NCI-H1092 treated with DMSO at 0.1 percent for 48 hours (cell line): ENCODE results near the gene PFAS.

ENCODE experiments used
- DNase-seq: peaks from one replicate; lab custom pipeline; 2025; lab: John Stamatoyannopoulos, UW

PFAS gene

DNA sequence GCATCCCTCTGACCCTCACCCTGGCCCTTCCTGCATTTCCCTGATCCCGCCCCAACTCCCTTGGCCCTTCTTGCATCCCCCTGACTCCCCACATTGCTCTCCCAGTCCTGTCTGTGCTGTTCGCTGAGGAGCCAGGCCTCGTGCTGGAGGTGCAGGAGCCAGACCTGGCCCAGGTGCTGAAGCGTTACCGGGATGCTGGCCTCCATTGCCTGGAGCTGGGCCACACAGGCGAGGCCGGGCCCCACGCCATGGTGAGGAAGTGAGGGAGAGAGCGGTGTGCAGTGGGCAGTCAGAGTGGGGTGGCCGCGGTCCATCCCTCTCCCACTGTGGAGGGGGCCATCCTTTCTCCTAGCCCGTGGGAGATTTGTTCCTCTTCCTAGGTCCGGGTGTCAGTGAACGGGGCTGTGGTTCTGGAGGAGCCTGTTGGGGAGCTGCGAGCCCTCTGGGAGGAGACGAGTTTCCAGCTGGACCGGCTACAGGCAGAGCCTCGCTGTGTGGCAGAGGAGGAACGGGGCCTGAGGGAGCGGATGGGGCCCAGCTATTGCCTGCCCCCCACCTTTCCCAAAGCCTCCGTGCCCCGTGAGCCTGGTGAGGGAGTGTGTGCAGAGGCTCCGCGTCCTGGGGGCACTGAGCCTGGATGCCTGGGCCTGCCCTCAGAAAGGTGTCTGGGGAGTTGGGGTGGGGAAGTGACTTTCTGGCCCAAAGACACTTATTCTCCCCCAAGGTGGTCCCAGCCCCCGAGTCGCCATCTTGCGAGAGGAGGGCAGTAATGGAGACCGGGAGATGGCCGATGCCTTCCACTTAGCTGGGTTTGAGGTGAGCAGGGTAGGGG lies 17.8 kb downstream of the PFAS start:
- DNase-seq, result no peak

DNA sequence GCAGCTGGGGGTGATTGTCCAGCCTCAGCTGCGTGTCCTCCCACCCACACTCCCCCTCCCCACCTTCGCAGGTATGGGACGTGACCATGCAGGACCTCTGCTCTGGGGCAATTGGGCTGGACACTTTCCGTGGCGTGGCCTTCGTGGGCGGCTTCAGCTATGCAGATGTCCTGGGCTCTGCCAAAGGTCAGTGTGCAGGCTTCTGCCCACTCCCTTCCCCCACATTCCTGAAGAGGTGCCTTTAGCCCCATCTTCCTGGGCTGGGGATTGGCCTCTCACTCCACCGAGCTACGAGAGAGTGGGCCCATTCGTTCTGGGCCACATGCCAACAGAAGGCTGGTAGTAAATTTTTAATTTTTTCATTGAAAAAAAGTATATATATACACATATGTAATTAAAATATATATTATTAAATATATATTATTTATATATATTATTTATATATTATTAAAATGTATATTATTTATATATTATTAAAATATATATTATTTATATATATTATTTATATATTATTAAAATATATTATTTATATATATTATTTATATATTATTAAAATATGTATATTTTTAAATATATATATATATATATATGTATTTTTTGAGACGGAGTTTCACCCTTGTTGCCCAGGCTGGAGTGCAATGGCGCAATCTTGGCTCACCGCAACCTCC lies 18.5 kb downstream of the PFAS start:
- no peak for DNase-seq

DNA sequence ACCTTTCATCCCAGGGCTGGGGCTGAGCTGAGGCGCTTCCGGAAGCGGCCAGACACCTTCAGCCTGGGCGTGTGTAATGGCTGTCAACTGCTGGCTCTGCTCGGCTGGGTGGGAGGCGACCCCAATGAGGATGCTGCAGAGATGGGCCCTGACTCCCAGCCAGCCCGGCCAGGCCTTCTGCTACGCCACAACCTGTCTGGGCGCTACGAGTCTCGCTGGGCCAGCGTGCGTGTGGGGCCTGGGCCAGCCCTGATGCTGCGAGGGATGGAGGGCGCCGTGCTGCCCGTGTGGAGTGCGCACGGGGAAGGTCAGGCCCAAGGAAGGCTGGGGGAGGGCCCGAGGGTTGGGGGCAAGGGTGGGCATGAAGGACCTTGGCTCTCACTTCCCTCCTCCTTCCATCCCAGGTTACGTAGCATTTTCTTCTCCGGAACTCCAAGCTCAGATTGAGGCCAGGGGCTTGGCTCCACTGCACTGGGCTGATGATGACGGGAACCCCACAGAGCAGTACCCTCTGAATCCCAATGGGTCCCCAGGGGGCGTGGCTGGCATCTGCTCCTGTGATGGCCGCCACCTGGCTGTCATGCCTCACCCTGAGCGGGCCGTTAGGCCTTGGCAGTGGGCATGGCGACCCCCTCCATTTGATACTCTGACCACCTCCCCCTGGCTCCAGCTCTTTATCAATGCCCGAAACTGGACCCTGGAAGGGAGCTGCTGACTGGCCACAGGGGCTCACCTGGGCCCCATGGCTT lies 19.6 kb downstream of the PFAS start:
- no peak for DNase-seq

DNA sequence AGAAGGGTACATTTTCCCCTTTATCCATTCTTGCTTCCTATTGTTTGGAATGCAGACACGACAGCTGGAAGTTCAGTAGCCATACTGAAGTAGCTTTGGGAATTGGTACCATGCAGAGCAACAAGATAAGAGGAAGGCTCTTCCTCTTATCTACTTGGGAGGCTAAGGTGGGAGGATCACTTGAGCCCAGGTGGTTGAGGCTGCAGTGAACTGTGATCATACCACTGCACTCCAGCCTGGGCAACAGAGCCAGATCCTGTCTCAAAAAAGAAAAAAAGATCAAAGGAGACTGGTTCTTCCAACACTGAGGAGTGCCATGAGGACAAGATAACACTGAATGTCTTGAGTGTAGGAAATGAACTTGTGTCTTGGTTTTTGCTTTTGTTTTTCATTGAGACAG lies 23.3 kb downstream of the PFAS start:
- no peak for DNase-seq

DNA sequence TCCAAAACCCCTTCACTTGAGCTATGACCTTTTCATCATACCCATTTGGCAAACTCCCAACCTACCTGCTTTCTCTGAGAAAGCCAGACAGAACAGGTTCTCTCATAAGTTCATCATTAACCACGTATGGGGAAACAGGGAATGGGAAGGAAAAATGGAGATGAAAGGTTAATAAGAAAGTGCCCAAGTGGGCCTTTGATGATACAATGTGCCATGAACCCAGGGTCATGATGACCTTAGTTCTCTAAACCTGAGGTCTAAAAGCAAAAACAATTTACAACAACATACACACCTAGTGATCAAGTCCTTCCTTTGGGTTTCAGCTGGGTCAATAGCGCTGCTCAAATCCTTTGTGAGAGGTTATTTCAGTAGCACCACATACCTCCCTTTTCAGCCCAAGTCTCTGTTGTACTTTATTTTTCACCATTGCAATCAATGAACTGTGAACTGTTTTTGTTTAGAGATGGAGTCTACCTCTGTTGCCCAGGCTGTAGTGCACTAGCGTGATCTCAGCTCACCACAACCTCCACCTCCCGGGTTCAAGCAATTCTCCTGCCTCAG lies 24.9 kb downstream of the PFAS start:
- DNase-seq, result no peak

GRCh38 chr17:8274816-8275215 lies 25.7 kb downstream of the PFAS start:
- DNase-seq, result no peak

DNA sequence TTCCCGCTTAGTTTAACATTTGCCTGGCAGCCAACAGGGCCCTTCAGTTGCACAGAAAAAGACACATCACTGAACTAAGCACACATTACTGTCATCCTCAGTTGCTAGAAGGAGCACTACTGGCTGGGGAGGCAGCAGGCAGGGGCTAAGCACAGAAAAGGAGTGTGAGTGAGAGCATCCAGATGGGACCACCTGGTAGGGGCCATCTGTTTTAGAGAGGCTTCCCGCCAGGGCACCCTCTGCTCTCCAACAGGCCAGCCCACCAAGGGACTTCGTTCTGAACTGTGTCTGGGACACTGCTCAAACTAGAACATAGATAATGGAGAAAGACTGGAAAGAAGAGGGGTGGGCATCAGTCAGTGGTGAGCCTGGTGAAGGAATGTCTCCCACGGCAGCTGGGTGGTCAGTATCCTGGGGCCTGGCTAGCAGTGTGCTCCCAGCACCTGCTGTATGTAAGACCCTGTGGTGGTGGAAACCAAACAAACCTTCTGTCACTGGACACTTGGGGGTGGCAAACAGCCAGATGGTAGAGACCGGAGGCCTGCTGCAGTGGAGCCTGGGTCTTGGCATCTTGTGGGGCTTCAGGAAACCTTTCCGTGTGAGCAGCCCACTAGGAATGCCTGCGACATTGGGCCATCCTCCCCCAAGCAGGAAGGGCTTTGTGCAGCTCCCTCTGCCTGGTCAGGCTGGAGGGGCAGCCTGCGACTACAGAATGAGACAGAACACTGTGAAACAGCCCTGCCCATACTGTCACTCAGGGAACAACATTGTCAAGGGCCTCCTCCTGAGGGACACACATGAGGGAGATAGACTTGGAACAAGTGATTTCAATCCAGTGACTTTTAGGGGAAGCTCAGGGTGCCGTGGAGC lies 26.6 kb downstream of the PFAS start:
- no peak for DNase-seq

- DNase-seq, result no peak
Measured at GRCh38 chr17:8277317-8277716, 28.2 kb downstream of the PFAS start.

DNA sequence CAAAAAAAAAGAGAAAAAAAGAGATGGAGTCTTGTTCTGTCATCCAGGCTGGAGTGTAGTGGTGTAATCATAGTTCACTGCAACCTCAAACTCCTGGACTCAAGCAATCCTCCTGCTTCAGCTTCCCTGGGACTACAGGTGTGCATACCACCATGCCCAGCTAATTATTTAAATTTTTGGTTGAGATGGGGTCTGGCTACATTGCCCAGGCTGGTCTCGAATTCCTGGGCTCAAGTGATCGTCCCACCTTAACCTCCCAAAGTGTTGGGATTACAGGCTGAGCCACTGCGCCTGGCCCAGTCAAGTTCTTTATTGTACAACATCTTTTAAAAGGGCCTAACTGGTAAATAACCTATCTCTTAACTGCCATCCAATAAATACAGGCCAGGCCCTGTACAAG lies 33.3 kb downstream of the PFAS start:
- no peak for DNase-seq

- no peak for DNase-seq
Measured at GRCh38 chr17:8283356-8283755, 34.3 kb downstream of the PFAS start.

- no peak for DNase-seq
Measured at GRCh38 chr17:8284126-8284525, 35.0 kb downstream of the PFAS start.

GRCh38 chr17:8285270-8286181 lies 36.4 kb downstream of the PFAS start:
- DNase-seq, result peak; percentile 2

GRCh38 chr17:8287651-8288335 lies 38.7 kb downstream of the PFAS start:
- no peak for DNase-seq

DNA sequence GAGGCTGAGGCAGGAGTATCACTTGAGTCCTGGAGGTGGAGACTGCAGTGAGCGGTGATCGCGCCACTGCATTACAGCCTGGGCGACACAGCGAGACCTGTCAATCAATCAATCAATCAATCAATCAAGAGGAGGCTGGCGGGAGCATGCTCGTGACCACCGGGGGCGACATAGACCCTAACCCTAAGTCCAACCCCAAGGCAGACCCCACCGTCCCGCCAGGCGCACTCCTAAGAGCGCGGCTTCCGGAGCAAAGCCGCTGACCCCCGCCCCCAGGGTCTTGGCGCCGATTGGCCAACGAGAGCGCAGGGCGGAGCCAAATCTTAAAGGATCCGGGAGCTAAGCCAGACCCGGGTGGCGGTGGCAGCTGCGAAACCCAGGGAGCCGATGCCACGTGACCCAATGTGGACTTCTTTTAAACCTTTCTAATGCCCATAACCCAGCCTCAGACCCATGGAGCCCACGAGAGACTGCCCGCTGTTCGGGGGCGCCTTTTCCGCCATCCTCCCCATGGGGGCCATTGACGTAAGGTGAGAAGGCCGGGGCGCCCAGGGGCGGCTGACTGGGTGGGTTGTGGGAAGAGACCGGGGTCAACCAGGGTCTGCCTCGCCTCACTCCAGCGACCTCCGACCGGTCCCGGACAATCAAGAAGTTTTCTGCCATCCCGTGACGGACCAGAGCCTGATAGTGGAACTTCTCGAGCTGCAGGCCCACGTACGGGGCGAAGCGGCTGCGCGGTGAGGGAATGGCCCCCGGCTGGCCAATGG lies 39.4 kb downstream of the PFAS start, which contains the start of gene RANGRF:
Gene RANGRF, plus strand, starts transcription at position 335 of the 767 bp plus-strand sequence. Its CDS starts 119 bp downstream, at position 454.
- DNase-seq, result peak; percentile 69

DNA sequence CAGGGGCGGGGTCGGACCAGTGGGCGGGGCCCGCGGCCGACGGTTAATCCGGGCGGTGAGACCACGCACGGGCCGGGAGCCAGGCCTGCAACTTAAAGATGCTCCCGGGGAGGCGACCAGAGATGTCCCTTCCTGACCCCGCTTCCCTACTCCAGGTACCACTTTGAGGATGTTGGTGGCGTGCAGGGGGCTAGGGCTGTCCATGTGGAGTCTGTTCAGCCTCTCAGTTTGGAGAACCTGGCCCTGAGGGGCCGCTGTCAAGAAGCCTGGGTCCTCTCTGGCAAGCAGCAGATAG lies 40.0 kb downstream of the PFAS start:
- DNase-seq, result peak; percentile 2

DNA sequence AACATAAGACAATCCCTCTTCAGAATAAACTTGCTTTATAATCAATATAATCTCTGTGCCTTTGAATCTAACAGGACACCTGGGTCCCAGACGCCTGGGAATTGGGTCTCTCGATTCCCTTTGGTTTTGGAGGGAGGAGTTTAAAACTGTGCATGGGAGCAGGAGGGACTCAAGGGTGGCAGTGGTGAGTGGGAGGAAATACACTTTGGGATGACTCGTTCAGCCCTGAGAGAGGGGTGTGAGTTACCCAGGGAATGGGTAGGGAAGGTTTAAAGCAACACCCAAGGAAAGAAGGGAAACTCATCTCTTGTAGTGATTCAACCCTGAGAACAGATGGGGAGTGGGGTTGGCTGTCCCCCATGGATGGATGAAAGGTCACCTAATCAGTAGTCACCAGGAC lies 41.0 kb downstream of the PFAS start:
- DNase-seq, result no peak

- DNase-seq, result no peak
Measured at GRCh38 chr17:8292639-8293395, 43.7 kb downstream of the PFAS start.

DNA sequence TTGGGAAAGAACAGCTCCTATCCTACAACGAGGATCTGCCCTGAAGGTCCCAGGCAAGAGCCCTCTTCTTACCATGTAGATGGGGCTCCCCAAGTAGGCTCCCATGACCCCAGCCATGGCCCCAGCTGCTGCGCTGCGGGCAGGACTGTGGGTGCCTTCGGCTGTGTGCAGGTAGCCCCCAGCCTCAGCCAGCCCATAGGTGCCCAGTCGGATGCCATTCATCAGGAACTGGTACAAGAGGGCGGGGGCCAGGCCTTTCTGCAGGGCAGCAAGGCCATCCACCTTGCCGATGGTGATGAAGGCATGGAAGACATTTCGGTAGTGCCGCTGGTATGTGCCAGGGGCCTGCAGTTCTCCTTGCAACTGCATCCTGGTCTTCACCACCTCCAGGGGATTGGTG lies 45.3 kb downstream of the PFAS start:
- no peak for DNase-seq
